Calu3 (cell line): Measurements from ENCODE around the gene ANGPTL7. TPM values are rescaled to one million over a fixed set of nuclear protein-coding genes. Genes with fewer than 3 reads are reported as not detected.

Experiments
- BruUV-seq: library from RNA; stranded (reverse); fragments of 400-500 nt; replicated peaks from 2 replicates; lab custom pipeline; 2021; lab: Mats Ljungman, UMichigan
- CTCF ChIA-PET: fragments of 300-600 bp; sonication (Branson Sonifier 250); formaldehyde crosslinking; loops from one replicate; lab custom pipeline; 2022; ENCODE audit warnings: antibody characterized with exemption; lab: Charles Lee
- DNase-seq: peaks from one replicate; pipeline ENCODE4 v3.0.0; 2022
- H3K27ac Mint-ChIP-seq: one replicate; pipeline ENCODE4 v1.8.0; 2022; ENCODE audit warnings: mixed read lengths; ENCODE audit not compliant: unreplicated experiment
- H3K27me3 Mint-ChIP-seq: one replicate; pipeline ENCODE4 v1.8.0; 2022; ENCODE audit warnings: mixed read lengths; ENCODE audit not compliant: unreplicated experiment
- H3K36me3 Mint-ChIP-seq: one replicate; pipeline ENCODE4 v1.8.0; 2022; ENCODE audit warnings: mild to moderate bottlenecking, moderate library complexity, mixed read lengths; ENCODE audit not compliant: insufficient read depth, unreplicated experiment
- H3K4me1 Mint-ChIP-seq: one replicate; pipeline ENCODE4 v1.8.0; 2022; ENCODE audit warnings: mild to moderate bottlenecking, low read depth, mixed read lengths; ENCODE audit not compliant: unreplicated experiment
- H3K4me3 Mint-ChIP-seq: one replicate; pipeline ENCODE4 v1.8.0; 2022; ENCODE audit warnings: mild to moderate bottlenecking, low read depth, moderate library complexity, mixed read lengths; ENCODE audit not compliant: unreplicated experiment
- H3K9me3 Mint-ChIP-seq: one replicate; pipeline ENCODE4 v1.8.0; 2022; ENCODE audit warnings: low read depth, mixed read lengths; ENCODE audit not compliant: unreplicated experiment
- CTCF ChIP-seq: fragments of 200-600 bp; IDR thresholded peaks from one replicate; pipeline ENCODE4 v1.8.0; 2022; ENCODE audit warnings: antibody characterized with exemption; ENCODE audit not compliant: unreplicated experiment
- intact Hi-C: fragments of 100-400 bp; cut with micrococcal nuclease; formaldehyde crosslinking; loops from one replicate; pipeline ENCODE4 v1.10.0; 2022; ENCODE audit not compliant: unreplicated experiment
- total RNA-seq: library from RNA; stranded (reverse); gene quantifications from 2 replicates; pipeline ENCODE4 v1.2.3, GENCODE V29; 2022

The ANGPTL7 gene
- total RNA-seq, 1 experiment from 2014 or later, result not detected

DNA sequence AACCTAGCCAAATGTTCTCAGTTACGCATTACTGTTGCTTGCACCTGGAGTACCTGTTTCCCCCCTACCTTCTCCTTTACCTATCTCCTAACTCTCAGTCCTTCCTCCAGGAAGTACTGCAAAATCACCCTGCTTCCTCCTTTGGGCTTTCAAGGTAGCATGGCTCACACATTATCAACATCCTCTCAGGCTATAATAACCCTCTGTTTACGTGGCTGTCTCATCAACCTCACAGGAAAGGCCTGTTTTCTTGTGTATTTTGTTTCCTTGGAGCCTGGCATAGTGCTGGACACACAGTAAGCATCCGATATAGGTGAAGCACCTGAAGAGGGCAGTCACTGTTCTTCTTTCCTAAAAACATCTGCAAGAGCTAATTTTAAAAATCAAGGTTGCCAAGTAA lies 32.7 kb upstream of the ANGPTL7 start:
- Mint-ChIP-seq H3K4me1 (no peaks in the 10 kb centered on the region), H3K27ac (no peak overlapping the region), H3K4me3 (no peak overlapping the region), H3K27me3 (no peaks in the 10 kb centered on the region), H3K9me3 (no peaks in the 10 kb centered on the region), H3K36me3 (peaks cover 5% of the 10 kb centered on the region)
- no peak for TF ChIP-seq CTCF
- no peak for DNase-seq
- no TSS peak for BruUV-seq
- CTCF ChIA-PET, result no interaction called here
- intact Hi-C loops, result no loop called here

DNA sequence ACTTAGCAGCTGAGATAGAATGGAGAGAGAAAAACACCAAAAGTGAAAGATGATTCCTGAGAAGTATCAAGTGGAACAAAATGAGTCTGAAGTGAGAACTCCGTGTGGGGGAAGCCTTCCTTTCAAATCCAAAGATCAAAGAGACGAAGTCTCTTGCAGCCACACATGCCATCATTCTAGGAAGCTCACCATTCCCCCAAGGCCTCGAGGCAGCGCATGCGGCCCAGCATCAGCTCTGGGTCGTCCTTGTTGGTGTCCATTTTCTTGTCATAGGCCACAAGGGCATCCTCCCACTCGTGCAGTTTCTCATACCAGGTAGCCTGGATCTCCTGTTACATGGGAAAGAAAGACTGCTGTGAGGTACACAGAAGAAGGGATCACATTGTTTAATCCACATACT lies 32.2 kb upstream of the ANGPTL7 start:
- Mint-ChIP-seq H3K4me1 (no peaks in the 10 kb centered on the region), H3K4me3 (no peak overlapping the region), H3K36me3 (peaks cover 5% of the 10 kb centered on the region), H3K27me3 (no peaks in the 10 kb centered on the region), H3K9me3 (no peaks in the 10 kb centered on the region), H3K27ac (no peak overlapping the region)
- TF ChIP-seq CTCF, result no peak
- intact Hi-C loops, result no loop called here
- DNase-seq, result no peak
- no TSS peak for BruUV-seq
- CTCF ChIA-PET, result no interaction called here

DNA sequence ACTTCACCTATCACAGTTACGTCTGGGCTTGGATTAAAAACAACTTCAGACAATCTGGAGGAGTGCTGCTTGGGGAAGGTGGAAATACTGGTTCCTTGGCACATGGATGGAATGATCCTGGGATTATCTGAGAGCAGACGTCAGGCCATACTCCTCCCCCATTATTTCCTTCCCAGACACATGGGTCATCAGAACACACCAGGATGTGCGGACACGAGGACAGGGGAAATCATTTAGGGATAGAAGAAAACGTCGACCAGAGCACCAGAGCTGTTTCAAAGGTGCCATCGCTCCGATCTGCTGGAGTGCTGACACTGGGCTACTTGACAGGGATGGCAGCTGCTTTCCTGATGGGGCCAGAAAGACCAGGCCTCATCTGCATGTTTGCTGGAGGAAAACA lies 31.8 kb upstream of the ANGPTL7 start:
- intact Hi-C loops, result no loop called here
- peaks cover 5% of the 10 kb centered on the region for H3K36me3 Mint-ChIP-seq
- no peak overlapping the region for H3K4me3 Mint-ChIP-seq
- H3K4me1 Mint-ChIP-seq, result no peaks in the 10 kb centered on the region
- H3K27me3 Mint-ChIP-seq, result no peaks in the 10 kb centered on the region
- no TSS peak for BruUV-seq
- H3K9me3 Mint-ChIP-seq, result no peaks in the 10 kb centered on the region
- no peak for DNase-seq
- no peak for TF ChIP-seq CTCF
- H3K27ac Mint-ChIP-seq, result no peak overlapping the region
- CTCF ChIA-PET, result no interaction called here

DNA sequence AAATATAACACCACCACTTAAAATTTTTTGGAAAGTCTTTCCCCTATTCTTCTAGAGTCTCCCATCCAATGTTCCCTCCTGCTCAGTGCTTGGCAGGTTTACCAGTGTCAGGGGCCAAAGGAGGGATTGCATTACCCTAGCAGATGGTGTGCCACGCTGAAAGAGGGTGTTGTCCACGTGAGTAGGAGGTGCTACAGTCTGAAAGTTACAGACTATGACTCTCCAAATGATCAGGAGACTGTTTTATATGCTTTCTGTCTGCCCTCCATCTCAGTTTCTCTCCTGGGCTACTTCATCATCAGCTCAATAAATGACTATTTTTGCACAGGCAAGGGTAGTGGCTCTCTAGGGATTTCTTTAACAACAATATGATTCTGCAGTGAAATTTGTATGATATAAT lies 31.3 kb upstream of the ANGPTL7 start:
- intact Hi-C loops, result no loop called here
- no peaks in the 10 kb centered on the region for H3K27me3 Mint-ChIP-seq
- H3K9me3 Mint-ChIP-seq, result no peaks in the 10 kb centered on the region
- H3K36me3 Mint-ChIP-seq, result peaks cover 5% of the 10 kb centered on the region
- no TSS peak for BruUV-seq
- no peak overlapping the region for H3K4me3 Mint-ChIP-seq
- H3K27ac Mint-ChIP-seq, result no peak overlapping the region
- no peak for DNase-seq
- CTCF ChIA-PET, result no interaction called here
- TF ChIP-seq CTCF, result no peak
- no peaks in the 10 kb centered on the region for H3K4me1 Mint-ChIP-seq
